ENCODE results near the gene DUSP15.

The DUSP15 gene

GRCh38 chr20:31903627-31904386, 33.5 kb upstream of the DUSP15 start:
- no peak for DNase-seq (ENCODE audit: low spot score)
- TF ChIP-seq CTCF (IDR thresholded peaks at IDR 0.05; ENCODE audit: extremely low read depth, missing control alignments) = no peak

GRCh38 chr20:31901615-31902014, 31.3 kb upstream of the DUSP15 start:
- DNase-seq (ENCODE audit: low spot score) = no peak
- no peak for TF ChIP-seq CTCF (IDR thresholded peaks at IDR 0.05; ENCODE audit: extremely low read depth, missing control alignments)

GRCh38 chr20:31897541-31897940, 27.2 kb upstream of the DUSP15 start:
- no peak for DNase-seq (ENCODE audit: low spot score)
- TF ChIP-seq CTCF (IDR thresholded peaks at IDR 0.05; ENCODE audit: extremely low read depth, missing control alignments) = no peak

GRCh38 chr20:31896049-31896448, 25.7 kb upstream of the DUSP15 start:
- TF ChIP-seq CTCF (IDR thresholded peaks at IDR 0.05; ENCODE audit: extremely low read depth, missing control alignments) = no peak
- no peak for DNase-seq (ENCODE audit: low spot score)

- no peak for TF ChIP-seq CTCF (IDR thresholded peaks at IDR 0.05; ENCODE audit: extremely low read depth, missing control alignments)
- DNase-seq (ENCODE audit: low spot score) = peak; percentile 85
These were observed 24.8 kb upstream of the DUSP15 start for GRCh38 chr20:31894980-31895675.

- TF ChIP-seq CTCF (IDR thresholded peaks at IDR 0.05; ENCODE audit: extremely low read depth, missing control alignments) = no peak
- DNase-seq (ENCODE audit: low spot score) = no peak
These were observed 20.3 kb upstream of the DUSP15 start for GRCh38 chr20:31890646-31891045.

GRCh38 chr20:31883829-31884228, 13.5 kb upstream of the DUSP15 start:
- DNase-seq (ENCODE audit: low spot score) = no peak
- no peak for TF ChIP-seq CTCF (IDR thresholded peaks at IDR 0.05; ENCODE audit: extremely low read depth, missing control alignments)
